Endometrial microvascular endothelial cells (primary cell): Measurements from ENCODE around the gene DCUN1D2. TPM values are rescaled to one million over a fixed set of nuclear protein-coding genes. Genes with fewer than 3 reads are reported as not detected.
"Not testable (repeated sequence)": the region's sequence is repeated elsewhere in the genome, so short reads cannot be mapped to it uniquely, and the experiment has no call there.

Source experiments
- in situ Hi-C: cut with HindIII; loops from 2 replicates; pipeline ENCODE4 v1.10.0; 2017; ENCODE audit warnings: low sequenced_read_pairs, low pct_unique_long_range_greater_than_20kb; ENCODE audit errors: inconsistent ontology term
- total RNA-seq: library from RNA; depleted of rRNA; stranded (reverse); fragments of >200 nt; gene quantifications from one replicate; pipeline ENCODE4 v1.2.3, GENCODE V29; 2015; ENCODE audit errors: inconsistent ontology term

DCUN1D2 gene
- total RNA-seq, 1 donor from 2014 or later: 3.0 TPM

DNA sequence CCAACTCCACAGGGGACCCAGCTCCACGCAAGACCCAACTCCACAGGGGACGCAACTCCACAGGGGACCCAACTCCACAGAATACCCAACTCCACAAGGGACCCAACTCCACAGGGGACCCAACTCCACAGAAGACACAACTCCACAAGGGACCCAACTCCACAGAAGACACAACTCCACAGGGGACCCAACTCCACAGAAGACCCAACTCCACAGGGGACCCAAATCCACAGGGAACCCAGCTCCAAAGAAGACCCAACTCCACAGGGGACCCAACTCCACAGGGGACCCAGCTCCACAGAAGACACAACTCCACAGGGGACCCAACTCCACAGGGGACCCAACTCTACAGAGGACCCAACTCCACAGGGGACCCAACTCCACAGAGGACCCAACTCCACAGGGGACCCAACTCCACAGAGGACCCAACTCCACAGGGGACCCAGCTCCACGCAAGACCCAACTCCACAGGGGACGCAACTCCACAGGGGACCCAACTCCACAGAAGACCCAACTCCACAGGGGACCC lies 19.8 kb downstream of the DCUN1D2 start:
- in situ Hi-C loops: not testable (repeated sequence)

DNA sequence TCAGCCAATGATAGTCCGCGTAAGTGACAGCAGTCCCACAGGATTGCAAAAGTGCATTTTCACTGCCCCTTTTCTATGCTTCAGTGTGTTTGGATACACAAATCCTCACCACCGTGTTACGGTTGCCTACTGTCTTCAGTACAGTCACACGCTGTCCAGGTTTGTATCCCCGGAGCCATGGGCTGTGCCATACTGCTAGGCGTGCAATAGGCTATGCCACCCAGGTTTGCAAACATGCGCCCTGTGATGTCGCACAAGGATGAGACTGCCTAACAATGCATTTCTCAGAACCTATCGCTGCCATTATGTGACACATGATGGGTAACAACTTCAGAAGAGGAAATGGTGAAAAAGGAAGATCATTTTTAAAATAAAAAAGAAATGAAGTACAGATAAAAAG lies 20.4 kb downstream of the DCUN1D2 start:
- in situ Hi-C loops: no loop called here

DNA sequence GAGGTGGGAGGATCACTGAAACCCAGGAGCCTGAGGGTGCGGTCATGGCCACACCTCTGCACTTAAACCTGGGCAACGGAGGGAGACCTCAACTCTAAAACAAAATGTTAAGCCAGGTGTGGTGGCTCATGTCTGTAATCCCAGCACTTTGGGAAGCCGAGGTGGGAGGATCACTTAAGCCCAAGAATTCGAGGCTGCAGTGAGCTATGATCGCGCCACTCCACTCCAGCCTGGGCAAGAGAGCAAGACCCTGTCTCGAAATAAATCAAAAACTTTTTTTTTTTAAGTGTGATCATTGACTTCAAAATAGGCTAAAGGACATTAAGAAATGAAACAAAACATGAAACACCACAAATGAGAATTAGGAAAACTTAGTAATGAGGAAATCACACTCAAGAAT lies 20.9 kb downstream of the DCUN1D2 start:
- in situ Hi-C loops: no loop called here

DNA sequence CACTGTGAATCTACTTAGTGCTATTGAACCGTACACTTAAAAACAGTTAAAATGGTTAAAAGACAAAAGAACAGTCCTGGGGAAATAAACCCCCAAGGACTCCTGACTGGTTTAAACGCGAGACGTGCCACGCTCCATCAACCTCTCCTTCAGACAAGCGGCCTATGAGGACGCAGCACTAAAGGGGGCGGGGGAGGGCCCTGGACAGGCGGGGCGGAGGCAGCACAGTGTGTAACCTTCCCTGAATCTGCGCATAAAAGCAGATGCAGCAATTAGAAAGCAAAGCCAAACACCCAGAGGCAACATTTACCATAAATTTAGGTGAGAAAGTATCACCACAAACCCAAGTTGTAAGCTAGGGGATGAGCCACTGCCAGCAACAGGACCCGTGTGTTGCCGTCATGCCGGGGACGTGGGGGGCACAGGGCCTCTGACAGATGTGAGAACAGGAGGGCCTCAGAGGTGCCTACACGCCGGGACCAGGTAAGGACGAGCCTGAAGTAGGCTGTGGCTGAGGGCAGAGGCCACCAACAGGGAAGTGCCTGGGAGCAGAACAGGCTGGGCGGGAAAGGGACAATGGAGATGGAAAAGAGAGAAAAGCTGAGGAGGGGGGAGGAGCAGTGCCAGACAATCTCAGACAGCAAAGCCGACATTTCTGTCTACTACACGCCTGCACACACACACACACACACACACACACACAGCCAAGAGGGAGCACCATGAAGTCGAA lies 21.9 kb downstream of the DCUN1D2 start:
- in situ Hi-C loops: no loop called here

DNA sequence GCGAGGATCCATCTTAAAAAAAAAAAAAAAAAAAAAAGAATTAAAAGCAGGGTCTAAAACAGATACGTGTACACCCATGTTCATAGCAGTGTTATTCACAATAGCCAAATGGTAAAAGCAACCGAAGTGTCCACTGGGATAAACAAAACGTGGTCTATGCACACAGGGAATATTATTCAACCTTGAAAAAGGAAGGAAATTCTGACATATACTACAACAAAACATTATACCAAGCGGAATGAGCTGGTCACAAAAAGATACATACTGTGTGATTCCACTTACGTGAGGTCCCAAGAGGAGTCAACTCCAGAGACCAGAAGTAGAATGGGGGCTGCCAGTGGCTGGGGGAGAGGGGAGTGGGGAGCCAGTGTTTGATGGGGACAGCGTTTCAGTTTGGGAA lies 22.5 kb downstream of the DCUN1D2 start:
- in situ Hi-C loops: no loop called here

DNA sequence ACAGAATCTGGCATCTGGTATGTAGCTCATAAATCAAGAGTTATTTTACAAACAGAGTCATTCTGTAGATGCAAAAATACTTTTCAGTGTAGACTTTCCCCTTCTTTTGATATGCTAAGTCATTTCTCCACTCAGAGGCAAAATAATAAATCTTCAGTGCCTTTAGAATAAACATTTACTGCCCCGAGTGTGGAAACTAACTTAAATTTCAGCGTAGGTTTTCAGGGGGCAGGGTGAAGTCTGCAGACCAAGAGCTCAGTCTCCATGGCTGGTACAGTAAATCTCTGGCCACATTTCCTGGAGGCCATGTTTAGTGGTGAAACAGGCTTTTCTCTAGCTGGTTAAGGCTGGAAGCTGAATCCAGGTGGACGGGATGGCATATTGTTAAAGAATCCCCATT lies 24.1 kb downstream of the DCUN1D2 start:
- in situ Hi-C loops: no loop called here

DNA sequence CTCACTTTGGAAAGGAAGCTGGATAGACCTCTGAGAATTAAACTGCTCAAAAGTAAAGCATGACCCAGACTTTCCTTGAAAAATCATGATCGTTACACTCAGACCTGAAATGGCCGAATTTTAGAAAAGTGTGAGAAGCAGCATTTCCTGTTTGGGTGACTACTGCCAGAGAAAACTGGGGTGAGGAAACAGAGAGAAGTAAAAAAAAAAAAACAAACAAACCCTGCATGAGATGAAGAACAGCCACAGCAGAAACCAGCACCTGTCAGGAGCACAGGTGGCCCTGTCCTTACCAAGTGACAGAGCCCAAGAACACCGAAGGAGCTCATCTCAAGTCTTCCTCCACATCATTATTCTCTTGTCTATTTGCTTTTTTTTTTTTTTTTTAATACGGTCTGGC lies 25.2 kb downstream of the DCUN1D2 start:
- in situ Hi-C loops: no loop called here

DNA sequence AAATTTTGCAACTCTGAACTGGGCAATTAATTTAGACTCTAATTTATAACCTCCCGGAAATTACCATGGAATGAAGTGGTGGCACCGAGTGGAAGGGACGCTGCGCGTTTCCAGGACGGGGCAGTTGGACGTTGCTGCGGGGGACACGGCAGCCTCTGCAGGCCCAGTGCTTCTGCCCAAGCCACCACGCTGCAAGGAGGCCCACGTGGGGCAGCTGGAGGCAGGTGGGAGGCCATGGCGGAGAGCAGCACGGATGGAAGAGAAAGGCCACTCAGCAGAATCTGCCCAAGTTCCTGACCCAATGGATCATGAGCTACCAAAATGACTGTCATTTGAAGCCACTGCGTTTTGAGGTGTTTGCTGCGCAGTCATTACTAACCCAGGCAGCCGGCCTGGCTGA lies 26.0 kb downstream of the DCUN1D2 start:
- in situ Hi-C loops: no loop called here

DNA sequence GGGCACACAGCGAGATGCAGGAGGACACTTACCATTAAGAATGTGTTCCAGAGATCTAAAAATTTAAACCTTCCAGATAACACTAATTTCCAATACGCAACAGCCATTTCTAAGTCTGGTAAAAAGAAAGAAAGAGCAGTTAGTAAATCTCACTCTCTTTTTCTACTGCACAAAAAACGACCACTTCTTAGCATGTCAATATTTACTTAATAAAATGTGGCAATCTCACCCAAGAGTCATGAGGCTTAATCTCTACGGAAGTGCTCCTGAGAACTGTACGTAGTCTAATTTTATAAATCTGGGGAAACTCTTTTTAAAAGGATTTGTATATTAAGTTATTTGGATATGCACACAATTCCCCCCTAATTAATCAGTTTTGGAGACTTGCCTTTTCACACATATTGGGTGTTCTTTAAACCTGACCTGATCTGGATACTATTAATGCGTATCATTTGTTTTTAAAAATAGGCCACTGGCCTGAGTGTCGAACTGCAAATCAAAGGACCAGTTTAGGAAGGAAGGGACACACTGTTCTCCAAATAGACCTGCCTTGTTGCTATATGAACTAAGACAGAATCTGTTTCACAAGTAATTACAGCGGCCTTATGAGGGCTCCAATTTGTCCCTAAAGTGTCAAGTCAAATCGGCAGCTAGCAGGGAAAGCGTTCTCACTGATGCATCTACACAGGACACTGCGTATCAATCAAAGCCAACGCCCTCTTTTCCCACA lies 29.3 kb downstream of the DCUN1D2 start:
- in situ Hi-C loops: no loop called here

GRCh38 chr13:113460599-113460998 lies 29.9 kb downstream of the DCUN1D2 start:
- in situ Hi-C loops: no loop called here

GRCh38 chr13:113460064-113460555 lies 30.4 kb downstream of the DCUN1D2 start:
- in situ Hi-C loops: no loop called here

DNA sequence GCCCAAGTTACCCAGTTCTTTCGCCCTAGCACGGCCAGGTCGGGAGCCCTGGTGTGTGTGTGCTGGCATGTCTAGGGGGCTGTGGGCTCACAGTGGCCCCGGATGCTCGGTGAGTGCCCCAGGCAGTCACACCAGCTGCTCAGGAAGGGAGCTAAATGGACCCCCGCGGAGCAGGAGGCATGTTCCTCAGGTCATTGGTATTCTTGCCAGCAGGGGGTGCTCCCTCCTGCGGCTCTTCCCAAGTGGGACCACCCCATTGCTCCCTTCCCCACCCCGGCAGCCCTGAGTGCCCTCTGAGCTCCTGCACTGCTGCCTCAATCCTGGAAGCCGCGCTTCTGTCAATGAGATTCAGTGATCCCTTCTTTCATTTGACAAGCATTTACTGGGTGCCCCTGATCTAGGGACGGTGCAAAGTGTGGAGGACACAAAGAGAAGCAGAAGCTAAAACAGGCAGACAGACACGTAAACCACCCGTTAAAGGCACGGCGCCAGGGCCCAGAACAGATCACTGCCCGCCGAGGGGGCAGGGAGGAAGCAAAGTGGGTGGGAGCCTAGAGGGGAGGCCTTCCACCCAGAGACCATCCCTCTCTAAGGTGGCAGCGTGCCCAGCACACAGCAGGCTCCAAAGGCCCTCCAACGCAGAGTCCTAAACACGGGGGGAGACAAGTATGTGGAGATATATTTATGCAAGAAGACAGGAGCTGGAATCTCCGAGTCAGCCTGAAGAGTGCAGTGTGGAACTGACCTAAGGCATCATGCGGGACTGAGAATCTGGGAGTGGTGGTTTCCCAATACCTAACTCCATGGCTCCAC lies 32.1 kb downstream of the DCUN1D2 start:
- in situ Hi-C loops: no loop called here

DNA sequence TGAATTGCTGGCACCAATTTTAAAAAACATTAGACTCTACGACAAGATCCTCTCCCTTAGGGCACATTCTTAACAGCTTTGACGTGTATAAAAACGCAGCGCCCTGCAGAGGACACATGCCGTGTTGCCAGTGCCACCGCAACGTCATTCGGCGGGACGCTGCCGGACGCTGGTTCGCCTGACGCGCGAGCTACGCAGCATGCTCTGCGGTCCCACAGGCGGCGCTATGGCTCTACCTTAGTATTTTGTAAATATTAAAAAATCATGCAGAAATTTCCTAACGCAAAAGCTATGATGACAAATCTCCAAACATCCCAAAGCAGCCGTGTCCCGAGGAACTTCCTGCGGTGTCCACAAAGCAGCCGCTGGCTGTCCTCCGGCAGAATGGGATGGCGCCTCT lies 33.0 kb downstream of the DCUN1D2 start:
- in situ Hi-C loops: no loop called here

- in situ Hi-C loops: no loop called here
Observed at GRCh38 chr13:113456116-113456702, 34.3 kb downstream of the DCUN1D2 start.

GRCh38 chr13:113455384-113455783 lies 35.1 kb downstream of the DCUN1D2 start:
- in situ Hi-C loops: no loop called here

GRCh38 chr13:113454936-113455335 lies 35.6 kb downstream of the DCUN1D2 start:
- in situ Hi-C loops: no loop called here

DNA sequence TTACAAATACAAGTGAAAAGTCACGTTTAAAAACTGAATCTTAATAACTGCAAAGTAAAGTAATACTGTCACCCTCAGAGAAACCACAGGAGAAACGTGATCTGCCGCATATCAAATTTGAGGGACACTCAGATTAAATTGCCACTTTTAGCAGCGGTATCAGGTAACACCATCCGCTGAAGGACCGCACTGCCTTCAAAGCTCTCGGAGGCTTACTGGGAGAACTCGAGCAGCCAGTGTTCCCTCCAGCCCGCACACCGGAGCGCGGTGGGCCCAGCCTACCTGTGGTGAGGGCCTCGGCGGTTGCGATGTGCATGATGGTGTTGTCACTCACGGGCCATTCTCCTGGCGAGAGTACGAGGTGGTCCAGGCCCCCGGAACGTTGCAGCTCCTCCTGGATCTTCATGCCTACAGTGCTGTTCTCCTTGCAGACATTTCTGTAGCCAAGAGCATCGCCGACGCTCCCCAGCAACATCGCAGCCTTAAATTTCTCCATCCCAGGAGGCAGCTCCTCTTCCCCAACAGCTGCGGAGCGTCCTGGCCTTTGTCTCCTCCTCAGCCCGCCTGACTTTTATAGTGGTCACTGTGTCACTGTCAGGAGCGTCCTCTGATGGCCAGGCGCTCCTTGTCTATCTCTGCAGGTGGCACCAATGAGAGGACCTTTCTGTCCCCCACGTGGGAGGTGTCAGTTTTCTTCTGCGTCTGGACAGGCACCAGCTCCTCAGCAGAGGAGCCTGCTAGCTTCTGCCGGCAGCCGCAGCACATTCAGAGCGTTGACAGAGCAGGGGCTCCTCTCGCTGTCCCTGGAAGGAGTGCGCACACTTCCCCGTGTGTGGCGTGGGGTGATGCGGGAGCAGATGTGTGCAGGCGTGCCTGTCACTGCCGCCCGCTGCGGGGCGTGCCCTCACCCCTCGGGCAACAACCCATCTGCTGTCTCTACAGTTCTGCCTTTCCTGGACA lies 37.3 kb downstream of the DCUN1D2 start, which contains the start of gene ADPRHL1:
TSS of gene ADPRHL1 (minus strand) at position 547 of the 960 bp plus-strand sequence. CDS start at position 496, 51 bp downstream.
- in situ Hi-C loops: no loop called here

DNA sequence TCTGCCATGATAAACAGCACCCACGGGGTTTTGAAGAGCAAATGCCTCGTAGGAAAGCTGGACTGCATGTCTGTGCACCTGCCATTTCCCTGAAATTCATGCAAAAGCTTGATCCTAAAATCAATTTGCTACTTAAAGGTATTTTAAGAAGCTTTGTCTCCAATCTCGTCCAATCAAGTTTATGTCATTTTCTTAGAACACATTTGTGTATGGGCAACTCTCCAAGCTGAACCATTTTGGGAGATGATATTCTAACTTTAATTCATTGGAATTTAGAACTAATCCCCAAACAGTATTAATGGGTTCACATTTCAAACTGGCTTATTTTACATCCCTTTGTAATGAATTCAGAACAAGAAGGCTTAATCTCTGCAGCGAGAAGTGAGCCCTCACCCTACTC lies 38.0 kb downstream of the DCUN1D2 start:
- in situ Hi-C loops: no loop called here
